Dendritic cell treated with granulocyte-macrophage colony-stimulating factor and Interleukin-4, amounts not matched to agents 40 ng/mL and 50 ng/mL, for 4 days (primary cell): ENCODE results near the gene PLPP4.

Experiments
- H3K27ac Mint-ChIP-seq: one replicate; pipeline ENCODE4 v1.8.0; 2022; ENCODE audit warnings: mild to moderate bottlenecking, mixed read lengths
- H3K27me3 Mint-ChIP-seq: one replicate; pipeline ENCODE4 v1.8.0; 2022; ENCODE audit warnings: mild to moderate bottlenecking, mixed read lengths
- H3K36me3 Mint-ChIP-seq: one replicate; pipeline ENCODE4 v1.8.0; 2022; ENCODE audit warnings: low read depth, mixed read lengths
- H3K4me1 Mint-ChIP-seq: one replicate; pipeline ENCODE4 v1.8.0; 2022; ENCODE audit warnings: low read depth, mixed read lengths
- H3K4me3 Mint-ChIP-seq: one replicate; pipeline ENCODE4 v1.8.0; 2022; ENCODE audit warnings: mild to moderate bottlenecking, moderate library complexity, mixed read lengths
- H3K9me3 Mint-ChIP-seq: one replicate; pipeline ENCODE4 v1.8.0; 2022; ENCODE audit warnings: mixed read lengths
- intact Hi-C: fragments of 100-400 bp; cut with micrococcal nuclease; formaldehyde crosslinking; loops from one replicate; pipeline ENCODE4 v1.15.0; 2022

PLPP4 gene

DNA sequence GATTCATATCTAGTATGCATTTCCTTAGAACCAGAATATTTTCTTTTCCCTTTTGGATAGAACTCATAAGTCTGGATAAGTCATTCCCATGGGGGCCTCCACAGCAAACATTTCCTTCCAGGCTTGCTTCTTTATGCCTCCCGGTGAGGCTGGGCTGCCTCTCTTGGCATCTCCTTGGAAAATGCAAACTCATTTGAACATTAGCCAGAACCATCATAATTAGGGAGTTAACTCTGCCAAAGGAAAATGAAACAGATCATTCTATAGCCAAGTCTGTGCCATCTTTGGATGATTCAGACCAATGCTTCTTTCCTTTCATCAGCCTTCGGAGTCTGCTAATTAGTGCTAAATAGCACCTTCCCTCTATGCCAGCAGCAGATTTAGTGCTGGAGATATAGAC lies 81.1 kb downstream of the PLPP4 start:
- intact Hi-C loops: no loop called here
- Mint-ChIP-seq H3K9me3 (no peaks in the 10 kb centered on the region), H3K27ac (no peak overlapping the region), H3K36me3 (no peaks in the 10 kb centered on the region), H3K27me3 (peaks cover 2% of the 10 kb centered on the region), H3K4me3 (no peak overlapping the region), H3K4me1 (no peaks in the 10 kb centered on the region)

- no peaks in the 10 kb centered on the region for H3K36me3 Mint-ChIP-seq
These were observed 82.0 kb downstream of the PLPP4 start for GRCh38 chr10:120539076-120539475.

GRCh38 chr10:120540486-120540885 lies 83.5 kb downstream of the PLPP4 start:
- no peak overlapping the region for H3K27ac Mint-ChIP-seq
- intact Hi-C loops: no loop called here
- H3K36me3 Mint-ChIP-seq: no peaks in the 10 kb centered on the region
- no peak overlapping the region for H3K4me3 Mint-ChIP-seq
- H3K9me3 Mint-ChIP-seq: no peaks in the 10 kb centered on the region
- no peaks in the 10 kb centered on the region for H3K4me1 Mint-ChIP-seq
- H3K27me3 Mint-ChIP-seq: peaks cover 2% of the 10 kb centered on the region

More at GRCh38 chr10:120539076-120539475, 82.0 kb downstream of the PLPP4 start:
- no peak overlapping the region for H3K4me3 Mint-ChIP-seq
- intact Hi-C loops: no loop called here
- H3K9me3 Mint-ChIP-seq: no peaks in the 10 kb centered on the region
- H3K4me1 Mint-ChIP-seq: no peaks in the 10 kb centered on the region
- peaks cover 2% of the 10 kb centered on the region for H3K27me3 Mint-ChIP-seq
- no peak overlapping the region for H3K27ac Mint-ChIP-seq

GRCh38 chr10:120541984-120542383 lies 85.0 kb downstream of the PLPP4 start:
- Mint-ChIP-seq H3K4me3 (no peak overlapping the region), H3K27ac (no peak overlapping the region), H3K4me1 (no peaks in the 10 kb centered on the region), H3K9me3 (no peaks in the 10 kb centered on the region), H3K36me3 (no peaks in the 10 kb centered on the region), H3K27me3 (no peaks in the 10 kb centered on the region)
- intact Hi-C loops: no loop called here

DNA sequence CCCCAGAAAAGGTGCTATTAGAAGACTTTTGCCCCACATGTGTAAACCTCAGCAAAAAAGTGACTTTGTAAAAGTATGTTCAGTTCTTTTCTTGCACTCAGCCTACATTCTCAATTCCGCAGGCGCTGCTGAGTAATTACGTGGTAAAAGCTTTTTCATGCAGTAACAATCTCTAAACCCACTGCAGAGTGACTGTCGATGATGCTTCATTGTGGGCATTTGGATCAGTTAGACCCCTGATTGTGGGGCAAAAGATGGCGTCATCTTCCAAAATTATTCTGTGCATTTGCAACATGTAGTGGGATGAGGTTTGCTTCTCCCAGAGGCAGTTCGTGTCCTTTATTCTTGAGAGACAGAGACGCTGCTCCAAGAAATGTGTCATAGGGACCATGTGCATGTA lies 85.6 kb downstream of the PLPP4 start:
- Mint-ChIP-seq H3K27me3 (no peaks in the 10 kb centered on the region), H3K4me3 (no peak overlapping the region), H3K4me1 (no peaks in the 10 kb centered on the region), H3K36me3 (no peaks in the 10 kb centered on the region), H3K27ac (no peak overlapping the region), H3K9me3 (no peaks in the 10 kb centered on the region)
- intact Hi-C loops: no loop called here

- intact Hi-C loops: no loop called here
These were observed 86.3 kb downstream of the PLPP4 start for GRCh38 chr10:120543291-120543690.

DNA sequence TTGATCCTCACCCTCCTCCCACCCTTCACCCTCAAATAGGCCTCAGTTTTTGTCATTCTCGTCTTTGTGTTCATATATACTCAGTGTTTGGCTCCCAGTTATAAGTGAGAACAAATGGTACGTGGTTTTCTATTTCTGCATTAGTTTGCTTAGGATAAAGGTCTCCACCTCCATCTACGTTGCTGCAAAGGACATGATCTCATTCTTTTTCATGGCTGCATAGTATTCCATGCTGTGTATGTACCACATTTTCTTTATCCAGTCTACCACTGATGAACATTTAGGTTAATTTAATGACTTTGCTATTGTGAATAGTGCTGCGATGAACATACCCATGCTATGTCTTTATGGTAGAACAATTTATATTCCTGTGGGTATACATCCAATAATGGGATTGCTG lies 91.2 kb downstream of the PLPP4 start:
- H3K27me3 Mint-ChIP-seq: peaks cover 2% of the 10 kb centered on the region
- H3K27ac Mint-ChIP-seq: no peak overlapping the region
- intact Hi-C loops: no loop called here
- no peaks in the 10 kb centered on the region for H3K4me1 Mint-ChIP-seq
- no peaks in the 10 kb centered on the region for H3K9me3 Mint-ChIP-seq
- no peaks in the 10 kb centered on the region for H3K36me3 Mint-ChIP-seq
- H3K4me3 Mint-ChIP-seq: no peak overlapping the region

More at GRCh38 chr10:120543291-120543690, 86.3 kb downstream of the PLPP4 start:
- H3K27me3 Mint-ChIP-seq: no peaks in the 10 kb centered on the region
- H3K9me3 Mint-ChIP-seq: no peaks in the 10 kb centered on the region
- no peaks in the 10 kb centered on the region for H3K4me1 Mint-ChIP-seq
- H3K27ac Mint-ChIP-seq: no peak overlapping the region
- H3K4me3 Mint-ChIP-seq: no peak overlapping the region
- no peaks in the 10 kb centered on the region for H3K36me3 Mint-ChIP-seq

GRCh38 chr10:120552262-120552661 lies 95.2 kb downstream of the PLPP4 start:
- intact Hi-C loops: no loop called here
- Mint-ChIP-seq H3K27me3 (peaks cover 2% of the 10 kb centered on the region), H3K36me3 (no peaks in the 10 kb centered on the region), H3K4me3 (no peak overlapping the region), H3K9me3 (peaks cover 11% of the 10 kb centered on the region), H3K27ac (no peak overlapping the region), H3K4me1 (no peaks in the 10 kb centered on the region)

DNA sequence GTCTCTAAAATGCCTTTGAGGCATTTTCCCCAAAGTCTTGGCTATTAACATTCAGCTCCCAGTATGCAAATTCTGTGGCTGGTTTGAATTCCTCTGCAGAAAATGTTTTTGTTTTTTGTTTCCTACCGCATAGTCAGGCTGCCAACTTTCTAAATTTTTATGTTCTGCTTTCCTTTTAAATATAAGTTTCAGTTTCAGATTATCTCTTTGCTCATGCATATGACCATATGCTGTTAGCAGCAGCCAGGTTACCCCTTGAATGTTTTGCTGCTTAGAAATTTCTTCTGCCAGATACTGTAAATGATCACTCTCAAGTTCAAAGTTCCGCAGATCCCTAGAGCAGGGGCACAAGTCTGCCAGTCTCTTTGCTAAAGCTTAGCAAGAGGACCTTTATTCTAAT lies 96.9 kb downstream of the PLPP4 start:
- Mint-ChIP-seq H3K36me3 (no peaks in the 10 kb centered on the region), H3K9me3 (peaks cover 11% of the 10 kb centered on the region), H3K4me1 (no peaks in the 10 kb centered on the region), H3K4me3 (no peak overlapping the region), H3K27me3 (peaks cover 3% of the 10 kb centered on the region), H3K27ac (no peak overlapping the region)
- intact Hi-C loops: no loop called here

DNA sequence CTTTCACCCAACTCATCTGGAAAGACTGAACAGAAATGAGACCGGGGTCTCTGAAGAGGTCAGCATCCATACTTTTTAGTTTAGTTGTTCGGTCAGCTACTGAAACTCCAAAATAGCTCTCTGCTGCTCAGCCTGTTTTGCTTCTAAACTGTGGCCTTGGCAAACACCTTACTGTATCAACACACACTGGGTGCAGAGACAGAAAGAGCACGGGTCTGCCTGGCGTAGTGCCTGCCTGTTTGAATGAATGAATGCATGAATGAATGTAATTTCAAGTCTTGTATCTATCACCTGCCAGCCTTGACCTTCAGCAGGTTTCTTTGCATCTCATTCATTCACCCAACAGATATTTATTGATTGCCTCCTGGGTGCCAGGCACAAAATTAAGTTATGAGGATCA lies 98.4 kb downstream of the PLPP4 start:
- Mint-ChIP-seq H3K4me3 (no peak overlapping the region), H3K27me3 (peaks cover 3% of the 10 kb centered on the region), H3K9me3 (peaks cover 11% of the 10 kb centered on the region), H3K4me1 (no peaks in the 10 kb centered on the region), H3K27ac (no peak overlapping the region), H3K36me3 (no peaks in the 10 kb centered on the region)
- intact Hi-C loops: no loop called here

- no peaks in the 10 kb centered on the region for H3K4me1 Mint-ChIP-seq
- H3K27ac Mint-ChIP-seq: no peak overlapping the region
- peaks cover 3% of the 10 kb centered on the region for H3K27me3 Mint-ChIP-seq
These were observed 99.0 kb downstream of the PLPP4 start for GRCh38 chr10:120555842-120556532.

GRCh38 chr10:120557311-120557710 lies 100.3 kb downstream of the PLPP4 start:
- Mint-ChIP-seq H3K36me3 (no peaks in the 10 kb centered on the region), H3K27me3 (peaks cover 2% of the 10 kb centered on the region), H3K9me3 (peaks cover 11% of the 10 kb centered on the region), H3K27ac (no peak overlapping the region), H3K4me3 (no peak overlapping the region), H3K4me1 (no peaks in the 10 kb centered on the region)
- intact Hi-C loops: no loop called here

More at GRCh38 chr10:120555842-120556532, 99.0 kb downstream of the PLPP4 start:
- H3K4me3 Mint-ChIP-seq: no peak overlapping the region
- H3K36me3 Mint-ChIP-seq: no peaks in the 10 kb centered on the region
- intact Hi-C loops: no loop called here
- peaks cover 11% of the 10 kb centered on the region for H3K9me3 Mint-ChIP-seq

- H3K27ac Mint-ChIP-seq: no peak overlapping the region
- H3K9me3 Mint-ChIP-seq: peaks cover 1% of the 10 kb centered on the region
- no peaks in the 10 kb centered on the region for H3K4me1 Mint-ChIP-seq
- H3K27me3 Mint-ChIP-seq: peaks cover 3% of the 10 kb centered on the region
- H3K36me3 Mint-ChIP-seq: no peaks in the 10 kb centered on the region
- intact Hi-C loops: no loop called here
- no peak overlapping the region for H3K4me3 Mint-ChIP-seq
These were observed 102.8 kb downstream of the PLPP4 start for GRCh38 chr10:120559800-120560199.

DNA sequence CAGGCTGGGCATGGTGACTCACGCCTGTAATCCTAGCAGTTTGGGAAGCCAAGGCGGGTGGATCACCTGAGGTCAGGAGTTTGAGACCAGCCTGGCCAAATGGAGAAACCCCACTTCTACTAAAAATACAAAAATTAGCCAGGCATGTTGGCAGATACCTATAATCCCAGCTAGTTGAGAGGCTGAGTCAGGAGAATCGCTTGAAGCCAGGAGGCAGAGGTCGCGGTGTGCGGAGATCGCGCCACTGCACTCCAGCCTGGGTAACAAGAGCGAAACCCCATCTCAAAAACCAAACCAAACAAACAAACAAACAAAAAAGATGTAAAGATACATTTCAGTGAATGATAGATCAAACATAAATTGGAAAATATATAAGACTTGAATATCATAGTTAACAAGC lies 105.9 kb downstream of the PLPP4 start:
- peaks cover 4% of the 10 kb centered on the region for H3K27me3 Mint-ChIP-seq

DNA sequence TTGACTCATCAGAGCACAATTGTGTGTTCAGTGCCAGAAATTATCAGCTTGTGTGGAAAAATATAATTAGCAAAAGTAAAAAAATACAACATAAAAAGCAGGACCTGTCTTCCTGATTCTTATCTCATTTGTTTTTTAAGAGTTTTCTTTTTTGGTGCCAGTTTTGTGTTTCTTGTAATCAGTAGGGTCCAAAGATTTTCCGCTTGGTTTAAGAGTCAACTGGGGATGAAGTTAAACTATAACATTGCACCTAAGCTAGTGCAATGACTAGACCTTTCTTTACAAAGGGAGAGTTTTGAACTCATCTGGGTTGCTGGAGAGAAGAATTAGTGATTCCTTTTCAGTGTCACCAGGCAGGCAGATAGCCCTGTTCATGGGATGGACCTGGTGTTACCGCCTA lies 113.4 kb downstream of the PLPP4 start:
- Mint-ChIP-seq H3K27ac (no peak overlapping the region), H3K4me1 (peaks cover 9% of the 10 kb centered on the region), H3K9me3 (no peaks in the 10 kb centered on the region), H3K36me3 (no peaks in the 10 kb centered on the region), H3K27me3 (peaks cover 1% of the 10 kb centered on the region), H3K4me3 (no peak overlapping the region)
- intact Hi-C loops: no loop called here

More for the DNA sequence above, 105.9 kb downstream of the PLPP4 start:
- intact Hi-C loops: no loop called here
- Mint-ChIP-seq H3K36me3 (no peaks in the 10 kb centered on the region), H3K4me3 (no peak overlapping the region), H3K4me1 (no peaks in the 10 kb centered on the region), H3K9me3 (no peaks in the 10 kb centered on the region), H3K27ac (no peak overlapping the region)
